ENCODE measurements around the gene SLC39A10. TPM values are rescaled to one million over a fixed set of nuclear protein-coding genes. Genes with fewer than 3 reads are reported as not detected.

The SLC39A10 gene
- total and polyA plus RNA-seq, 10 of the 15 experiments (the other 5 are each of a cell fraction or from before 2014, with no cell fraction given) = 2.0 to 23.6 (median 7.9) TPM

DNA sequence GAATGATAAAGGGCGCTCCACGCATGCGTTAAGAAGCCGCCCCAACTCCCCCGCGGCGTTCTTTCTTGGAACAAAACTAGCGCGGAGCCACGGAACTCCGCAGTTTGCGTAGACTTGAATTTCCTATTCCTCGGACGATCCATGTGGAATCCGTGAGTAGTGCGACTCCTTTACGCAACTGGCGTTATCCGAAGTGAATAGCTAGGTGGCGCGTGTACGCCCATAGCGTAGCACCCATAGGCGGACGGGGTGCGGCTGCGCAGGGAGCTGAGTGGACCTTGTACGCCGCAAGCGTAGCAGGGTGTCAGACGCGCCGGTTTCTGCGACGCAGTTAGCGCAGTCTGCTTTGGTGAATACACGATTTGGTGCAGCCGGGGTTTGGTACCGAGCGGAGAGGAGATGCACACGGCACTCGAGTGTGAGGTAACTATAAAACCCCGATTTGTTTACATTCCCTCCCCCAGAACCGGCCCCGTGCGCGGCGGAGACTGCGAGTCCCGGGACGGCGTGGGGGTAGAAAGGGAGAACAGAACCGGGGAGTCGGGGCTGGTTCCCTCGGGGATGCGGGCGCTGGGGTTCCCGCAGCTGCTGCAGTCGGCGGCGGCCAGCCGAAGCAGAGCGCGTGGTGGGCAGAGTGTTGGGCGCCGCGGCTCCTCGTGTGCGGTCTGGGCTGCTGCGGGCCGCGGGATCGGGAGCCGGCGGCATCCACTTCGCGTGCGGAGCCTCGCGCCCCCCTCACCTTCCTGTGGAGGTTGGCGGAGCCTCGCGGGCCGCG, at the start of gene SLC39A10 (continued):
- TF ChIP-seq, protein P1, sequence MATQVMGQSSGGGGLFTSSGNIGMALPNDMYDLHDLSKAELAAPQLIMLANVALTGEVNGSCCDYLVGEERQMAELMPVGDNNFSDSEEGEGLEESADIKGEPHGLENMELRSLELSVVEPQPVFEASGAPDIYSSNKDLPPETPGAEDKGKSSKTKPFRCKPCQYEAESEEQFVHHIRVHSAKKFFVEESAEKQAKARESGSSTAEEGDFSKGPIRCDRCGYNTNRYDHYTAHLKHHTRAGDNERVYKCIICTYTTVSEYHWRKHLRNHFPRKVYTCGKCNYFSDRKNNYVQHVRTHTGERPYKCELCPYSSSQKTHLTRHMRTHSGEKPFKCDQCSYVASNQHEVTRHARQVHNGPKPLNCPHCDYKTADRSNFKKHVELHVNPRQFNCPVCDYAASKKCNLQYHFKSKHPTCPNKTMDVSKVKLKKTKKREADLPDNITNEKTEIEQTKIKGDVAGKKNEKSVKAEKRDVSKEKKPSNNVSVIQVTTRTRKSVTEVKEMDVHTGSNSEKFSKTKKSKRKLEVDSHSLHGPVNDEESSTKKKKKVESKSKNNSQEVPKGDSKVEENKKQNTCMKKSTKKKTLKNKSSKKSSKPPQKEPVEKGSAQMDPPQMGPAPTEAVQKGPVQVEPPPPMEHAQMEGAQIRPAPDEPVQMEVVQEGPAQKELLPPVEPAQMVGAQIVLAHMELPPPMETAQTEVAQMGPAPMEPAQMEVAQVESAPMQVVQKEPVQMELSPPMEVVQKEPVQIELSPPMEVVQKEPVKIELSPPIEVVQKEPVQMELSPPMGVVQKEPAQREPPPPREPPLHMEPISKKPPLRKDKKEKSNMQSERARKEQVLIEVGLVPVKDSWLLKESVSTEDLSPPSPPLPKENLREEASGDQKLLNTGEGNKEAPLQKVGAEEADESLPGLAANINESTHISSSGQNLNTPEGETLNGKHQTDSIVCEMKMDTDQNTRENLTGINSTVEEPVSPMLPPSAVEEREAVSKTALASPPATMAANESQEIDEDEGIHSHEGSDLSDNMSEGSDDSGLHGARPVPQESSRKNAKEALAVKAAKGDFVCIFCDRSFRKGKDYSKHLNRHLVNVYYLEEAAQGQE (IDR thresholded peaks at IDR 0.05; ENCODE audit: low read depth, low read length) = no peak
- TF ChIP-seq ZNF274 (IDR thresholded peaks at IDR 0.05; ENCODE audit: insufficient read depth, insufficient read length) (no peak), CEBPB (IDR thresholded peaks at IDR 0.05; ENCODE audit: borderline replicate concordance in 1 of 2, low read depth in 2 of 2, low read length in 2 of 2) (no peak), SRF (IDR thresholded peaks at IDR 0.05; ENCODE audit: low read depth in 2 of 2, low read length in 2 of 2) (no peak), RUNX3 (IDR thresholded peaks at IDR 0.05; ENCODE audit: low read length) (no peak), STAT1 (conservative IDR thresholded peaks at IDR 0.05) (peak; percentile 29; the same call in 1 of the 2 replicates), IKZF2 (IDR thresholded peaks at IDR 0.05) (peak; percentile 47 to 64; a peak in 1 of 4 replicates), SPI1 (IDR thresholded peaks at IDR 0.05; ENCODE audit: borderline replicate concordance, insufficient read depth, low read depth, low read length) (no peak), PAX8 (IDR thresholded peaks at IDR 0.05) (no peak), MYC (IDR thresholded peaks at IDR 0.05; ENCODE audit: insufficient read depth, insufficient read length, insufficient replicate concordance, low read length, severe bottlenecking) (no peak), FOXK2 (IDR thresholded peaks at IDR 0.05) (no peak), JUNB (IDR thresholded peaks at IDR 0.05) (no peak), TCF12 (IDR thresholded peaks at IDR 0.05; ENCODE audit: low read depth, low read length) (peak; percentile 37; the same call in 1 of the 2 replicates), BRCA1 (IDR thresholded peaks at IDR 0.05; ENCODE audit: low read depth, low read length) (no peak), TARDBP (IDR thresholded peaks at IDR 0.05; ENCODE audit: borderline replicate concordance) (no peak)
- TF ChIP-seq, protein P2, sequence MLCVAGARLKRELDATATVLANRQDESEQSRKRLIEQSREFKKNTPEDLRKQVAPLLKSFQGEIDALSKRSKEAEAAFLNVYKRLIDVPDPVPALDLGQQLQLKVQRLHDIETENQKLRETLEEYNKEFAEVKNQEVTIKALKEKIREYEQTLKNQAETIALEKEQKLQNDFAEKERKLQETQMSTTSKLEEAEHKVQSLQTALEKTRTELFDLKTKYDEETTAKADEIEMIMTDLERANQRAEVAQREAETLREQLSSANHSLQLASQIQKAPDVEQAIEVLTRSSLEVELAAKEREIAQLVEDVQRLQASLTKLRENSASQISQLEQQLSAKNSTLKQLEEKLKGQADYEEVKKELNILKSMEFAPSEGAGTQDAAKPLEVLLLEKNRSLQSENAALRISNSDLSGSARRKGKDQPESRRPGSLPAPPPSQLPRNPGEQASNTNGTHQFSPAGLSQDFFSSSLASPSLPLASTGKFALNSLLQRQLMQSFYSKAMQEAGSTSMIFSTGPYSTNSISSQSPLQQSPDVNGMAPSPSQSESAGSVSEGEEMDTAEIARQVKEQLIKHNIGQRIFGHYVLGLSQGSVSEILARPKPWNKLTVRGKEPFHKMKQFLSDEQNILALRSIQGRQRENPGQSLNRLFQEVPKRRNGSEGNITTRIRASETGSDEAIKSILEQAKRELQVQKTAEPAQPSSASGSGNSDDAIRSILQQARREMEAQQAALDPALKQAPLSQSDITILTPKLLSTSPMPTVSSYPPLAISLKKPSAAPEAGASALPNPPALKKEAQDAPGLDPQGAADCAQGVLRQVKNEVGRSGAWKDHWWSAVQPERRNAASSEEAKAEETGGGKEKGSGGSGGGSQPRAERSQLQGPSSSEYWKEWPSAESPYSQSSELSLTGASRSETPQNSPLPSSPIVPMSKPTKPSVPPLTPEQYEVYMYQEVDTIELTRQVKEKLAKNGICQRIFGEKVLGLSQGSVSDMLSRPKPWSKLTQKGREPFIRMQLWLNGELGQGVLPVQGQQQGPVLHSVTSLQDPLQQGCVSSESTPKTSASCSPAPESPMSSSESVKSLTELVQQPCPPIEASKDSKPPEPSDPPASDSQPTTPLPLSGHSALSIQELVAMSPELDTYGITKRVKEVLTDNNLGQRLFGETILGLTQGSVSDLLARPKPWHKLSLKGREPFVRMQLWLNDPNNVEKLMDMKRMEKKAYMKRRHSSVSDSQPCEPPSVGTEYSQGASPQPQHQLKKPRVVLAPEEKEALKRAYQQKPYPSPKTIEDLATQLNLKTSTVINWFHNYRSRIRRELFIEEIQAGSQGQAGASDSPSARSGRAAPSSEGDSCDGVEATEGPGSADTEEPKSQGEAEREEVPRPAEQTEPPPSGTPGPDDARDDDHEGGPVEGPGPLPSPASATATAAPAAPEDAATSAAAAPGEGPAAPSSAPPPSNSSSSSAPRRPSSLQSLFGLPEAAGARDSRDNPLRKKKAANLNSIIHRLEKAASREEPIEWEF (IDR thresholded peaks at IDR 0.05; ENCODE audit: insufficient replicate concordance, low read depth, low read length) = no peak
- TF ChIP-seq, protein P3, sequence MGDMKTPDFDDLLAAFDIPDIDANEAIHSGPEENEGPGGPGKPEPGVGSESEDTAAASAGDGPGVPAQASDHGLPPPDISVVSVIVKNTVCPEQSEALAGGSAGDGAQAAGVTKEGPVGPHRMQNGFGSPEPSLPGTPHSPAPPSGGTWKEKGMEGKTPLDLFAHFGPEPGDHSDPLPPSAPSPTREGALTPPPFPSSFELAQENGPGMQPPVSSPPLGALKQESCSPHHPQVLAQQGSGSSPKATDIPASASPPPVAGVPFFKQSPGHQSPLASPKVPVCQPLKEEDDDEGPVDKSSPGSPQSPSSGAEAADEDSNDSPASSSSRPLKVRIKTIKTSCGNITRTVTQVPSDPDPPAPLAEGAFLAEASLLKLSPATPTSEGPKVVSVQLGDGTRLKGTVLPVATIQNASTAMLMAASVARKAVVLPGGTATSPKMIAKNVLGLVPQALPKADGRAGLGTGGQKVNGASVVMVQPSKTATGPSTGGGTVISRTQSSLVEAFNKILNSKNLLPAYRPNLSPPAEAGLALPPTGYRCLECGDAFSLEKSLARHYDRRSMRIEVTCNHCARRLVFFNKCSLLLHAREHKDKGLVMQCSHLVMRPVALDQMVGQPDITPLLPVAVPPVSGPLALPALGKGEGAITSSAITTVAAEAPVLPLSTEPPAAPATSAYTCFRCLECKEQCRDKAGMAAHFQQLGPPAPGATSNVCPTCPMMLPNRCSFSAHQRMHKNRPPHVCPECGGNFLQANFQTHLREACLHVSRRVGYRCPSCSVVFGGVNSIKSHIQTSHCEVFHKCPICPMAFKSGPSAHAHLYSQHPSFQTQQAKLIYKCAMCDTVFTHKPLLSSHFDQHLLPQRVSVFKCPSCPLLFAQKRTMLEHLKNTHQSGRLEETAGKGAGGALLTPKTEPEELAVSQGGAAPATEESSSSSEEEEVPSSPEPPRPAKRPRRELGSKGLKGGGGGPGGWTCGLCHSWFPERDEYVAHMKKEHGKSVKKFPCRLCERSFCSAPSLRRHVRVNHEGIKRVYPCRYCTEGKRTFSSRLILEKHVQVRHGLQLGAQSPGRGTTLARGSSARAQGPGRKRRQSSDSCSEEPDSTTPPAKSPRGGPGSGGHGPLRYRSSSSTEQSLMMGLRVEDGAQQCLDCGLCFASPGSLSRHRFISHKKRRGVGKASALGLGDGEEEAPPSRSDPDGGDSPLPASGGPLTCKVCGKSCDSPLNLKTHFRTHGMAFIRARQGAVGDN (IDR thresholded peaks at IDR 0.05) = peak; percentile 73

Measured in GM12878 (cell line).